Left lobe of liver (tissue), 2 donors: ENCODE measurements around the gene EXT2. TPM values are rescaled to one million over a fixed set of nuclear protein-coding genes. Genes with fewer than 3 reads are reported as not detected.

Experiments used
- ATAC-seq: fragments of 200-7000 bp; cut with Tn5 transposase; one replicate; pipeline ENCODE4 v1.9.1; 2020; ENCODE audit warnings: mild to moderate bottlenecking, moderate library complexity
- DNase-seq: peaks from one replicate; pipeline ENCODE4 v3.0.0-alpha.2; 2020; ENCODE audit warnings: low spot score
- total RNA-seq: library from RNA; stranded (reverse); gene quantifications from one replicate; pipeline ENCODE4 v1.2.1, GENCODE V29; 2021
- donor health status: DM: no; HTN: no; CAD: no; lungs with moderate emphysema.
- donor health status: DM: no; HTN: yes; CAD: no.

Gene EXT2
- total RNA-seq, 1 donor from 2014 or later, result 22.9 TPM

DNA sequence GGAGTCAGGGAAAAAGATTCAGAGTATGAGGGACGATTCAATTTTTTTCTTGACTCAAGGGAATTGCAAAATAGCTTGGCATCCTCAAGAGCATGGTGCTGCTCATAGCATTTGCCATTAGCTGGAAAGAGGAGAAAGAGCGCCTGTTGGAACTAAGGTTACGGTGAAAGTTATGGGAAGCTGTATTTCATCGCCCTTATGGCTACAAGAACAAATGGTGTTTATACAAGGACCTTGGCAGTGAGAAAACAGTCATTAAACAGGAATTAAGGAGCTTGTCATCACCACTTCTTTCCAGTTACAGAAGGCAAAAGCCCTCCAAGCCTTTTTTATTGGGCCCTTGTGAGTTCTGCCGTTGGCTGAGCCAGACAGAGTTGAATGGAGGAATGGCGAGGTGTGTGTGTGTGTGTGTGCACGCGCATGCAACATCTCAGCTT is 140.3 kb downstream of the EXT2 start:
- no peak for DNase-seq
- no peak for ATAC-seq

DNA sequence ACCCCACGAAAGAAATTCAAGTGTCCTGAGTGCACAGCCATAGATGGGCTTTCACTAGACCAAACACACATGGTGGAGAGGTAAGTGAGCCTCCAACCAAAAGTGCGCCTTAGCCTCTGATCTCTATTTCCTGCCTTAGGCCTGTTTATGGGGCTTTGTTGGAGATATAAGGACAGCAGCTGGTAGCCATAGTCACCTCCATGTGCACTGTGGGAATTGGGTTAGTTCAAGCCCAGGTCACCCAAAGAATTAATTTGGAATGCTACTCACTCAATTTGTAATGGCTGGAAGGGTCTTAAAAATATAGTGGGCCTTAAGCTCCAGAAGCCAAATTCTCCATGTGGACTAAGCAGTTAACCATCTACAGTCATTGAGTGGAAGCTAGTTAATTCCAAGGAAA is 140.8 kb downstream of the EXT2 start:
- ATAC-seq, result no peak
- DNase-seq, result no peak

DNA sequence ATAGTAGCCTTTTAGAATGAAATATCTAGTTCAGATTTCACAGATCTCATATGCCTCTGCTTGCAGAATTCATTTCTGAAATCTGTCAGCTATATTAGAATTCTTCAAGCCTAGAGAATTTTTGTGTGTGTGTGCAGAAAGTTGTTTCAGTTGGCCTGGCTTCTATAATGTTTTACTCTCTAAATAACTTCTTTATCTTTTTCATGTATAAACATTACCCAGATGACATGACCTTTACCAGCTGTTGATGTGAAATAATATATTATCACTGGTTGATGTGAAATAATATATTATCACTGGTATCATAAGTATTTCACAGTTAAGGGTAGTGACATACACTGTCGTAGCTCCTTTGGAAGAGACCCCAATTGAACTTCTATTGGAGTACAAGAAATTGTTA is 141.7 kb downstream of the EXT2 start:
- ATAC-seq (no peak), DNase-seq (no peak)

DNA sequence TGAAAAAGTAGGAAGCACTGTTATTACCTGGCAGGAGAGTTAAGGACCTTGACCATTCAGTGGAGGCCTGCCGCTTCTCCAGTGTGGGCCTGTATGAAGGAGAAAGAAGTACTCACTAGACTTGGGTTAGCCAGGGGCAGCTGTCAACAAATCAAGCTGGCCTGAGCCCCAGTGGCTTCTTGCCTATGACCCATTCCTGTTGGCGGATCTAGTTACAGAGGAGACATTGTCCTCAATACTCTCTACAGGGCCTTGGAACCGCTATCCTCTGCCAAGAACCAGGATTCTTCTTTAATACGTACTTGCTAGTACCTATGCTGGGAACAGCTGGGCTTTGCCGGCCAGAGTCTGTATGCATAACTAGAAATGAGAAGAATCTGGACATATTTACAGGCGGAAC is 146.4 kb downstream of the EXT2 start:
- no peak for DNase-seq
- ATAC-seq, result no peak

DNA sequence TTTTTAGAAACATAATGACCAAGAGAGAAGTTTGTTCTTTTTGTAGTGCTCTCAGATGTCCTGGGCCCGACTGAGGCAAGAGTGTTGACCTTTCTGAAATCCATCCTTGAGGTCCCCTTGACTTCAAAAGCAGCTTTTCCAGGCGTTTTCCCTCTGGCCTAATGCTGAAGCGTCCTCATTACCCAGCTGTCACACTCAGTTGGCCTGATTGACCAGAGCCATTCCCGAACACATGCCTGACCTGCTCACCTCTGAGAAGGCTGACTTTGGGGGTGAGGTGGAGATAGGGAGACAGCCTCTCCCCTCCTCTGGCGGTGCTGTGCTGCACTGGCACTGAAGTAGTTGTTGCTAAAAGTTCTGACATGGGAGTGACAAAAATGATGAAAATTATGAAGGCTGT is 147.6 kb downstream of the EXT2 start:
- DNase-seq (no peak), ATAC-seq (no peak)

DNA sequence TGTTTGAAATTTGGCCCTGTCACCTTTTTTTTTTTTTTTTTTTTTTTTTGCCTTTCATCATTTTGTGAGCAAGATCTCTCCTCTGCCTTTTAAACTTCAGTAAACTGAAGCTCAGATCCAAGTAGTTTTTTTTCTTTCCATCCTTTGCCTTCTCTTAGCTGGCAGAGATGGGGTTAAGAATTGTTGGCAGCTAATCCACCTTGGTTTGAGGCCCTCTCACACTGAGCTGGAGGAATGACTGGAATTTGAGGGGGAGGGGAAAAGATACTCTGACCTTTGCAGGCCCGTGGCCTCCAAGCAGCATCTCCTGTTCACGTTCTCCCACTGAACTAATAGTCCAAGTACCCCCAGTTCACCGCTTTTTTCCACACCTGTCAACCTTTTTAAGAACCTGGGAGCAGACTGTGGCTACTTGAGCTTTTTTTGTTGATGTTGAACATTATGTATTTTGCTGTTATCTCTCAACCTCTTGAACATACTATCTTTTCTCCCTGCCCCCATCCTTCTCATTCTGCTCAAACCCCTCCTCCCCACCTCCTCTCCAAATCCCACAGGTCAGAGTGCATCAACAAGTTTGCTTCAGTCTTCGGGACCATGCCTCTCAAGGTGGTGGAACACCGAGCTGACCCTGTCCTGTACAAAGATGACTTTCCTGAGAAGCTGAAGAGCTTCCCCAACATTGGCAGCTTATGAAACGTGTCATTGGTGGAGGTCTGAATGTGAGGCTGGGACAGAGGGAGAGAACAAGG is 148.3 kb downstream of the EXT2 start:
- ATAC-seq (no peak), DNase-seq (no peak)

DNA sequence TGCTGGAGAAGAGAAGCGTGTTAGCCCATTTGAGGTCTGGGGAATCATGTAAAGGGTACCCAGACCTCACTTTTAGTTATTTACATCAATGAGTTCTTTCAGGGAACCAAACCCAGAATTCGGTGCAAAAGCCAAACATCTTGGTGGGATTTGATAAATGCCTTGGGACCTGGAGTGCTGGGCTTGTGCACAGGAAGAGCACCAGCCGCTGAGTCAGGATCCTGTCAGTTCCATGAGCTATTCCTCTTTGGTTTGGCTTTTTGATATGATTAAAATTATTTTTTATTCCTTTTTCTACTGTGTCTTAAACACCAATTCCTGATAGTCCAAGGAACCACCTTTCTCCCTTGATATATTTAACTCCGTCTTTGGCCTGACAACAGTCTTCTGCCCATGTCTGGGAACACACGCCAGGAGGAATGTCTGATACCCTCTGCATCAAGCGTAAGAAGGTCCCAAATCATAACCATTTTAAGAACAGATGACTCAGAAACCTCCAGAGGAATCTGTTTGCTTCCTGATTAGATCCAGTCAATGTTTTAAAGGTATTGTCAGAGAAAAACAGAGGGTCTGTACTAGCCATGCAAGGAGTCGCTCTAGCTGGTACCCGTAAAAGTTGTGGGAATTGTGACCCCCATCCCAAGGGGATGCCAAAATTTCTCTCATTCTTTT is 149.3 kb downstream of the EXT2 start:
- ATAC-seq, result no peak
- DNase-seq, result no peak

DNA sequence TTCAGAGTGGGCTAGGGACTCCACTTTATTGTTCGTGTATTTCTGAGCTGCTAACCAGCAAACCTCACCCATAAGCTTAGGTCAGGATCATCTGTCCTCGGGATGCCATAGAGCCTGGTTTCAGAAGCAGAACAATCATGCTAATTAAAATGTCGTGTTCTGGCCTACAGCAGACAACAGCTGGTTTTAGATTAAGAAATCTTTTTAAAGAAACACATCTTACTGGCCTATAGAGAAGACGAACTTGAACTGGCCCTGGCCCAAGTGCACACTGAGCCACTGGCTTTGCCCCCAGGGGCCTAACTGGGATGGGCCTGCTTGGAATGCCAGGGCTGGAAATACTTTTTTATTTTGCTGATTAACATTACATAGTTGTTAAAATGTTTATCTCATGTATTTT is 151.2 kb downstream of the EXT2 start:
- ATAC-seq, result no peak
- no peak for DNase-seq

DNA sequence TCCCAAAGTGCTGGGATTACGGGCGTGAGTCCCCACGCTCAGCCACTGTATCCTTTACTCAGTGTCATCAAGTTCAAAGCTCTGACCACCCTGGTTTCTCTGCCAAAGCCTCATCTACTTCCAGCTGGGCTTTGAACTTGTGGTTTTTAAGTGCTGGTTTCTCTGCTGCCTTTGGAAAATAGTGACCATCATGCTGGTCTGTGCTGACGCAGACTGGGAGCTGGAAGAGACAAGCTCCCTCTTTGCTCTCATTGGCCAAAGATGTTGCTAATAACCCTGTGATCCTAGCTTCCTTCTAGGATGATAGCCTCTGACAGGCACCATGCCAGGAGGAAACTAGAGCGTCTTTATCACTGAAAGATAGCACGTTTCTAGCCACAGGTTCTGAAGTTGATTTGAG is 152.0 kb downstream of the EXT2 start:
- DNase-seq (no peak), ATAC-seq (no peak)

DNA sequence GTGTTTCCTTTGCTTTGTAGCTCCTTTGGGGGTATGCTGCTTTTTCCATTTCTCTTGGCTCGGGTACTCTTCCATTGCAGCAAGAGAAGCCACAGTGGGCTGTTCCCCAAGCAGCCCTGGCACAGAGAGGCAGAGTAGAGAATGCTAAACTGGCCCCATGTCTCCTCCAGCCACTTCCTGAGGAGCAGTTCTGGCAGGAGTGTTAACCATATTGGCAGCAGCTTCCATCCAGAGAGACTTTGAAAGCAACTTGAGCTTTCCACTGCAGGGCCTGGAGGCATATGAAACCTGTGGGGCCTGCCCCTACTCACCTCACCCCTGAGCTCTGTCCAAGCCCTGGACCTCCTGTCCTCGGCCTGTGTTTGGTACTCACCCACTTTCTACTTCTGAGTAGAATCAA is 152.6 kb downstream of the EXT2 start:
- no peak for ATAC-seq
- DNase-seq, result no peak

DNA sequence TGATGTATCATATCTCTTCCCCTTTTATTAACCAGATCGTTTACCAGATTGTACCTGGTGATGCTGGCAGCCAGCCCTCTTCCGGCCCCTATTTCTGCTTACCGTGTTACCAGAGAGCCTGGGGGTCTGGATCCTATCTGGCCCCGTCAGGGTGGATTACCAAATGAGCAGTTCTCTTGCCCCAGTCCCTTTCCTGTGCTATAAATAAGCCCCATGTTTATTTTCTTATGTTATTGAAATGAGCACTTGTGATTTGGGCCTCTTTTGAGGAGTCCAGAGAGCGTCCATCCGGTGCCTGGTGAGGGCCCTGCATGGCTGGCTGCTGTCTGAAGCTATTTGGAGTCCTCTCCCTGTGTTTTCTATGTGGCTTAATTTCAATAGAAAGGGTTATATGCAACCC is 154.9 kb downstream of the EXT2 start:
- DNase-seq, result no peak
- no peak for ATAC-seq

DNA sequence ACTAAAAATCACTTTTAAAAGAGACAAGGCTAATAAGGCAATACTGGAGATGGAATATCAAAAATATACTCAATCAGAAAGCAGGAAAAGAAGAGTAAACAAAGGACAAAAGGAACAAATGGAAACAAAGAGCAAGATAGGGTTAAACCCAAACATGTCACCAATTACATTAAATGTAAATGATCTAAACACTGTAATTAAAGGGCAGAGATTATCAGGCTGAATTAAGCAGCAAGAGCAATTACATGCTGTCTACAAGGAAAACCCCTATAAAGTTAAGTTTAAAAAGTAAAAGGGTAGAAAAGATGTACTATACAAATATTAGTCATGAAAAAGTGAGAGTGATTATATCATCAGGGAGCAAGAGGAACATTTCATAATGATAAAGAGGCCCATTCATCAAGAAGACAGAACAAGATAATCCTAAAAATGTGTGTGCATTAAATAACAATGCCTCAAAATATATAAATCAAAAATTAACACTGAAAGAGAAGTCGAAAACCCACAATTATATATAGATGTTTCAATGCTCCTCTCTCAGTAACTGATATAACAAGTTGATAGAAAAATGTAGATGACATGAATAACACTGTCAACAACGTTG is 157.6 kb downstream of the EXT2 start:
- DNase-seq (no peak), ATAC-seq (no peak)

DNA sequence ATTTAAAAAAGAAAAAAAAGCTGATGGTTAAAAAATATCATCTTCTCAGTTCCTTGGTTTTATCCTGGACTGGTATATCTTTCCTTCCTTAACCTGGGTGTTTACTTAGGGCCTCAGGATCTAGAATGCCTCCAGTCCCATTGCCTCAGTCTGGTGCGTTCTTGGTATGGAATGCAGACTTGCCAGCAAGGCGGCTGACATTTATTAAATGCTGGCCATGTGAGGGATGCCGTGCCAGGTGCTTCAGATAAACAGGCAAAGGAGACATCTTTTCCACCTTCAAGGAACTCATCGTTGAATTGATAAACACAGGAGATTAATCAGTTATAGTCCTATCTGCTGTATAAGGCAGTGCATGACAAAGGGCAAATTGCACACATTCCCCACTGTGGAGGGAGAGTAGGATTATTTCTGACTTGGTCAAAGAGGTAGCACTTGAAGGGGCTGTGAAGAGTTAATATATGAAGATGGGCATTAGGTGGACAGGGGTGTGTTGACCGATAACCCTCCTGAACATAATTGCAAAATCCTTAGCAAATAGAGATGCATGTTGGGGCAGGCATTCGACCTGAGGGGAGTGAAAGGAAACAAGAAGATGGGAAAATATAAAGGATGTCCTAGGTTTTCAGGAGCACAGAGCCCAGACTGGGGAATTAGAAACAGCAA is 160.1 kb downstream of the EXT2 start:
- ATAC-seq, result peak; percentile 24
- DNase-seq, result no peak

DNA sequence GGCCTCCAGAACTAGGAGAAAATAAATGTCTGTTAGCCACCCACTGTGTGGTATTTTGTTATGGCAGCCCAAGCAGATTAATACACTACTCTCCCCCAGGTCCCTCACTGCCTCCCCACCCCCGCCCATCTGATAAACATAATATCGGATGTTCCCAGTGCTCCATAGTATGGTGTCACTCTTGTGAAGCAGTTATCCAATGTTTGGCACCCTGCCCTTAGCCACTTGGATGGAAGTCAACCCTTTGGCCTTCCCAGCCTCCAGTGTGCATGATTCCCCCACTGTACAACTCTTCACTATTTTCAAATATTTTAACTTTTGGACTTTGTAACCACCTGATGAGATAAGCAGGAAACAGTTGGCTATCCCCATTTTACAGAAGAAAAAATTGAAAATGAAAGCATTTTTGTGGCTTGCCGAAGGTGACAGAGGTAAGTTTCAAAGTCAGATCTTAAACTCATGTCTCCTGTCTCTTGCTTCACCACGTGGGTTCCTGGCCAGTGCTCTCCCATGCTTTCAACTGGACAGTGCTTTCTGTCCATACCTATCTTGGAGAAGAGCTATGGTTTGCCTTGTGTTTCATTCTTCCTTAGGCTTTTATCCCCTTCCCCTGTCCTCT is 161.3 kb downstream of the EXT2 start:
- ATAC-seq (peak; percentile 67), DNase-seq (no peak)

DNA sequence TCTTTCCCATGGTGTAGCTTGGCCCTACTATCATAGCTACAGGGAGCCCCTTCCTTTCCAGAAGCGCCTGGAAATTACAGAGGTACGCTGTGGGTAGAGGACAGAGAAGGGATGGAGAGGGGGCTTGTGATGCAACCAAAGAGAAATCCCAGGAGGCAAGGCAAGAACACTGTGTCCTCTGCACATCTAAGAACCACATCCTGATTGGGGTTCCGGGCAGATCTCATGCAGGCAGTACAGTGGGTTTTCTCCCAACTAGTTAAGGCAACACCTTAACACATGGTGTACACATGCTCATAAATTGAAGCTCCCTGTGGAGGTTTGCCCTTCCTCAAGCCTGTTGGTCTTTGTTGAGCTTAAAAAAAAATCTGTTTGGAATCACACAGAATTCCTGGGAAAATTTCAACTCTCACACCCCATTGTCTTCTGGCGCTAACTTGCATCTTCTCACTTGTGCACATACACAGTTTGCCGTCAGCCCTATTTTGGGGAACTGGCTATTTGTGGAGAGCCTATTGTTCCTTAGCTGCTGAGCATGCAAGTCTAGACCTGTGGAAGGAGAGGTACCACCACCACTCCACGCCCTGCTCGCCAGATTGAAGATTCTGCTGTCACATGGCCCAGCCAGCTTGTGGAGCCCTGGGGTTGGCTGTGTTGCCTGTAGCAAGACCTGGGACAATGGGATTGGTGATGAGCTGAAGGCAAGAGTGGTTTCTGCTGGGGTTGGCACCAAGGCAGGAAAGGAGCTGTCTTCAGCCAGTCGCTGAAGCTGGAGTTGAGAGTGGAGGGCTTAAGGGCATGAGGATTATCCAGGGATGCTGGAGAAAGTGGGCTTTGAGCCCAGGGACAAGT is 162.1 kb downstream of the EXT2 start:
- ATAC-seq (no peak), DNase-seq (no peak)

DNA sequence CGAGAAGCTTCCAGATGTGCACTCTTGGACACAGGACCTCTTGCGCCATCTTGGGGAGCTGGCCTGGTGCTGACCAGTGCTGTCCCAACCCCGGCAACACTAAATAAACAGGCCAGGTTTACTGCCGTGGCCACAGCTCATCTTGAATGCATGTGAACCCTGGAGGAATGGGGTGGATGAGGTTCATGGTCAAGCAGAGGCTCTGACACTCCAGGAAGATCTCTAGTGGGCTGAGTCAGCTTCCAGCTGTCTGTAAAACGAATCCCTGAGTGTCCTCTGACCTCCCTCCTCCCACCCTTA is 162.7 kb downstream of the EXT2 start:
- no peak for ATAC-seq
- DNase-seq, result no peak

DNA sequence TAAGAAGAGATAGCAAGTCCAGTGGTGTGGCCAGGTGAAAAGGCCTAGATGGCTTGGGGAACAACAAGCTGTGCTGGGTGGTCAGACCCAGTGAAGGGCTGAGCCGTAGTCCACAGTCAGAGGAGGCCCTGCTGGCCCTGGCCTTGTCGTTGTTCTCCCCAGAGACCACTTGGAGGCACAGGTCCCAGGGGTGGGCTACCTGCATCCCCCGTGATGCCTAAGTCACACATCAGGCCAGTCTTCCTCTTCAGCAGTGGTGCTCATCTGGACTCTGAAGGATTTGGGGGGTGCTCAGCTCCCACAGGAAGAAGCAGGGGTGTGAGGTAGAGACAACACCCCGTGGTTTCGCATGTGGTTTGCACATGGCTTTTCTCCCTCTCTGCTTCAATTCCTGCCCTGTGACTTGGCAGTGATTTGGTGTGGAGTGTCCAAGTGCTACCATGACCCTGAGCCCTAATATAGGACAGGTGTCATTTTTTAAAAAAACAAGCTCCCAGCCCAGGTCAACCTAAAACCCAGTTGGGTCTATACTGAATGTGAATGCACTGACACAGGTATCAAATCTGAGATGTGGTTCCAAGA is 163.5 kb downstream of the EXT2 start:
- DNase-seq (no peak), ATAC-seq (no peak)

DNA sequence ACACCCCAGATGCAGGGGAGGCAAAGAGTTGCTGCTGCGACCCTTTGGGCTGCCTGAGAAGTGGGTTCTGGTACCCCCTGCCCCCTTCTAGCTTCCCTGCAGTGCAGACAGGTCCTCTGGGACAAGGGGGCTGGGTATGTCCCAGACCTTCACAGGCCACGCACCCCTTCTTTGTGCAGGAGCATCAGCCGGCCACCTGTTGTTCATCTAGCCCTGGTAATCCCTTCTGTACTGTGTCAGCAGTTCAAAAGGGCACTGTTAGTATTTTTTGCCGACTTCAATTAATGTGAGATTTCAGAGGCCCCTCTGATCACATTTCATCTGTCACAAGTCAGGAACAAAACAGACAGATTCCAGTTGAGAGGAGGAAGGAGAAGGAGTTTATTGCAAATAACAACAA is 164.6 kb downstream of the EXT2 start:
- ATAC-seq (no peak), DNase-seq (no peak)

DNA sequence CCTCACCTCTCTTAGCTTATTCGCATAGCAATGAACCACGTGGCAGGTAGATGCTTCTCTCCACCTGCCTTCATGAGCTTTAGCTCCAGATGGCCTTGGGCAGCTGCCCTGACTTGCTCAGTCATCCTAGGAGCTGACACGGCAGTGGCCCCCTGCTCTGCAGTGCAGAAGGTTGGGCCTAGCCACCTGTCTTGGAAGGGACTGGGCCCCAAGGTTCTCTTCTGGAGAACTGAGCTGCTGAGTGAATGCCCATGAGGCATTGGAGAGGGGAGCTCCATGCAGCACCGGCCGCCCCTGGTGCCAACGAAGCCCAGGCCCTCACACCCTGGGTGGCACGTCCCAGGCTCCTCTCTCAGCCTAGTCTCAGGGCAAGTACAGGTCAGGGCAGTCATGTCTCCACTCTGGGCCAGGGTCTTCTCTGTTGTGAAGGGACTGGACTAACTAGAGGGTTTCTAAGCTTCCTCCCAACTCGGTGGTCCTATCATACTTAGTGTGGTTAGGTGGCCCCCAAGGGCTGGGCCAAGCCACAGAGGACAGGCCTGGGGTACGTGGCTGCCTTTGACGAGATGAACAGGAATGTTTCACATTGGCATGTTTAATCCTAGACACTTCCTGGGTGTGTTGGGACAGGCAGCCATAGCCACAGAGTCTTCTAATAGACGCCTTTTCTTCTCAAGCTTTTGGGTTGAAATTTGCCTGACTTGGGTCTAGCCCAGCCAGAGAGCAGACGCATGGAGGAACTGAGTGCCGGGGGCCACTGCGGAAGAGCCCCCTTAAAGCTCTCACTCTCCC is 166.5 kb downstream of the EXT2 start:
- DNase-seq (no peak), ATAC-seq (no peak)
